ENCODE results near the gene FAM118B.

DNA sequence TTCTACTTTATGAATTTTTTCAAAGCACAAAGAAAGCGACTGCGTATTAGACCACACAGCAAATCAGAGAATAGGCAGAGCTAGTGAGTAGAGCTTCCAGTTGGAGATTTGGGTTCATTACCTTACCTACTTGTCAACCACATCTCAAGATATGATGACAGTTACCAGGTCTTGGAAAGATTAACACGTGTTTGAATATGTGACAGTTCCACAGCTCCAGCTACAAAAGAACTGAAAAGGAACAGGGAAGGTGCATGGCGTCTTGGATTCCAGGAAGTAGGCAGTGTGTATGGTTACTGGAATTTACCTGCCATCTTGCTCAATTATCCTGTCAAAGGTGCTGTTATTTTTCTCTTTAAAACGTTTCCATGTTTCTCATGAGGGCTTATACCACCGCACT, 76.7 kb downstream of the FAM118B start:
- TF ChIP-seq, protein P1, sequence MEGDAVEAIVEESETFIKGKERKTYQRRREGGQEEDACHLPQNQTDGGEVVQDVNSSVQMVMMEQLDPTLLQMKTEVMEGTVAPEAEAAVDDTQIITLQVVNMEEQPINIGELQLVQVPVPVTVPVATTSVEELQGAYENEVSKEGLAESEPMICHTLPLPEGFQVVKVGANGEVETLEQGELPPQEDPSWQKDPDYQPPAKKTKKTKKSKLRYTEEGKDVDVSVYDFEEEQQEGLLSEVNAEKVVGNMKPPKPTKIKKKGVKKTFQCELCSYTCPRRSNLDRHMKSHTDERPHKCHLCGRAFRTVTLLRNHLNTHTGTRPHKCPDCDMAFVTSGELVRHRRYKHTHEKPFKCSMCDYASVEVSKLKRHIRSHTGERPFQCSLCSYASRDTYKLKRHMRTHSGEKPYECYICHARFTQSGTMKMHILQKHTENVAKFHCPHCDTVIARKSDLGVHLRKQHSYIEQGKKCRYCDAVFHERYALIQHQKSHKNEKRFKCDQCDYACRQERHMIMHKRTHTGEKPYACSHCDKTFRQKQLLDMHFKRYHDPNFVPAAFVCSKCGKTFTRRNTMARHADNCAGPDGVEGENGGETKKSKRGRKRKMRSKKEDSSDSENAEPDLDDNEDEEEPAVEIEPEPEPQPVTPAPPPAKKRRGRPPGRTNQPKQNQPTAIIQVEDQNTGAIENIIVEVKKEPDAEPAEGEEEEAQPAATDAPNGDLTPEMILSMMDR (IDR thresholded peaks at IDR 0.05; ENCODE audit: low read length) = no peak
- no peak for TF ChIP-seq EZH2 (IDR thresholded peaks at IDR 0.05; ENCODE audit: borderline replicate concordance, low read length)
